ENCODE measurements around the gene DAB2IP.

Gene DAB2IP

GRCh38 chr9:121700832-121701419 lies 49.5 kb downstream of the DAB2IP start:
- peak overlapping the region; percentile 40 for H3K27ac ChIP-seq (ENCODE audit: low read depth, low read length)
- H3K4me3 ChIP-seq (ENCODE audit: low read depth in 1 of 2, low read length in 2 of 2), result peak overlapping the region in 1 of 2 donors; percentile 53
- H3K36me3 ChIP-seq (ENCODE audit: insufficient read depth, low read length), result peaks cover 2% of the 10 kb centered on the region
- H3K27me3 ChIP-seq (ENCODE audit: control insufficient read depth in 1 of 2, insufficient read depth in 2 of 2, low read length in 2 of 2), result no peaks in the 10 kb centered on the region
- H3K4me1 ChIP-seq (ENCODE audit: insufficient read depth, low read length), result peaks cover 20% of the 10 kb centered on the region
- H3K9me3 ChIP-seq (ENCODE audit: low read length), result no peaks in the 10 kb centered on the region
- no peak overlapping the region for H3K9ac ChIP-seq (ENCODE audit: low read length)

- peaks cover 20% of the 10 kb centered on the region for H3K4me1 ChIP-seq (ENCODE audit: insufficient read depth, low read length)
- H3K4me3 ChIP-seq (ENCODE audit: low read depth in 1 of 2, low read length in 2 of 2), result no peak overlapping the region
- H3K9ac ChIP-seq (ENCODE audit: low read length), result no peak overlapping the region
- no peaks in the 10 kb centered on the region for H3K9me3 ChIP-seq (ENCODE audit: low read length)
- H3K27me3 ChIP-seq (ENCODE audit: control insufficient read depth in 1 of 2, insufficient read depth in 2 of 2, low read length in 2 of 2), result no peaks in the 10 kb centered on the region
- no peak overlapping the region for H3K27ac ChIP-seq (ENCODE audit: low read depth, low read length)
- H3K36me3 ChIP-seq (ENCODE audit: insufficient read depth, low read length), result peaks cover 3% of the 10 kb centered on the region
Measured at GRCh38 chr9:121701736-121702261, 50.4 kb downstream of the DAB2IP start.

- H3K4me1 ChIP-seq (ENCODE audit: insufficient read depth, low read length), result peaks cover 34% of the 10 kb centered on the region
- no peak overlapping the region for H3K27ac ChIP-seq (ENCODE audit: low read depth, low read length)
- H3K27me3 ChIP-seq (ENCODE audit: control insufficient read depth in 1 of 2, insufficient read depth in 2 of 2, low read length in 2 of 2), result no peaks in the 10 kb centered on the region
- H3K9me3 ChIP-seq (ENCODE audit: low read length), result no peaks in the 10 kb centered on the region
- H3K36me3 ChIP-seq (ENCODE audit: insufficient read depth, low read length), result peaks cover 4% of the 10 kb centered on the region
- H3K9ac ChIP-seq (ENCODE audit: low read length), result no peak overlapping the region
- H3K4me3 ChIP-seq (ENCODE audit: low read depth in 1 of 2, low read length in 2 of 2), result no peak overlapping the region
Measured at GRCh38 chr9:121703014-121703734, 51.7 kb downstream of the DAB2IP start.

GRCh38 chr9:121704281-121704680 lies 52.8 kb downstream of the DAB2IP start:
- Histone ChIP-seq H3K9ac (ENCODE audit: low read length) (no peak overlapping the region), H3K27ac (ENCODE audit: low read depth, low read length) (no peak overlapping the region)

GRCh38 chr9:121706149-121706750 lies 54.8 kb downstream of the DAB2IP start:
- no peaks in the 10 kb centered on the region for H3K27me3 ChIP-seq (ENCODE audit: control insufficient read depth in 1 of 2, insufficient read depth in 2 of 2, low read length in 2 of 2)
- no peak overlapping the region for H3K9ac ChIP-seq (ENCODE audit: low read length)
- H3K4me1 ChIP-seq (ENCODE audit: insufficient read depth, low read length), result peaks cover 46% of the 10 kb centered on the region
- peaks cover 10% of the 10 kb centered on the region for H3K36me3 ChIP-seq (ENCODE audit: insufficient read depth, low read length)
- H3K4me3 ChIP-seq (ENCODE audit: low read depth in 1 of 2, low read length in 2 of 2), result no peak overlapping the region
- H3K9me3 ChIP-seq (ENCODE audit: low read length), result no peaks in the 10 kb centered on the region
- H3K27ac ChIP-seq (ENCODE audit: low read depth, low read length), result no peak overlapping the region

More at GRCh38 chr9:121704281-121704680, 52.8 kb downstream of the DAB2IP start:
- H3K36me3 ChIP-seq (ENCODE audit: insufficient read depth, low read length), result peaks cover 7% of the 10 kb centered on the region
- peaks cover 45% of the 10 kb centered on the region for H3K4me1 ChIP-seq (ENCODE audit: insufficient read depth, low read length)
- no peak overlapping the region for H3K4me3 ChIP-seq (ENCODE audit: low read depth in 1 of 2, low read length in 2 of 2)
- no peaks in the 10 kb centered on the region for H3K9me3 ChIP-seq (ENCODE audit: low read length)
- H3K27me3 ChIP-seq (ENCODE audit: control insufficient read depth in 1 of 2, insufficient read depth in 2 of 2, low read length in 2 of 2), result no peaks in the 10 kb centered on the region

GRCh38 chr9:121707477-121708424 lies 56.3 kb downstream of the DAB2IP start:
- Histone ChIP-seq H3K36me3 (ENCODE audit: insufficient read depth, low read length) (peaks cover 13% of the 10 kb centered on the region), H3K4me3 (ENCODE audit: low read depth in 1 of 2, low read length in 2 of 2) (no peak overlapping the region), H3K27ac (ENCODE audit: low read depth, low read length) (no peak overlapping the region), H3K9me3 (ENCODE audit: low read length) (no peaks in the 10 kb centered on the region), H3K4me1 (ENCODE audit: insufficient read depth, low read length) (peaks cover 44% of the 10 kb centered on the region), H3K9ac (ENCODE audit: low read length) (no peak overlapping the region), H3K27me3 (ENCODE audit: control insufficient read depth in 1 of 2, insufficient read depth in 2 of 2, low read length in 2 of 2) (no peaks in the 10 kb centered on the region)

- no peaks in the 10 kb centered on the region for H3K9me3 ChIP-seq (ENCODE audit: low read length)
- H3K27ac ChIP-seq (ENCODE audit: low read depth, low read length), result no peak overlapping the region
Measured at GRCh38 chr9:121708768-121709488, 57.5 kb downstream of the DAB2IP start.

GRCh38 chr9:121709798-121710197 lies 58.4 kb downstream of the DAB2IP start:
- Histone ChIP-seq H3K9ac (ENCODE audit: low read length) (no peak overlapping the region), H3K27me3 (ENCODE audit: control insufficient read depth in 1 of 2, insufficient read depth in 2 of 2, low read length in 2 of 2) (no peaks in the 10 kb centered on the region), H3K27ac (ENCODE audit: low read depth, low read length) (peak overlapping the region; percentile 52), H3K4me1 (ENCODE audit: insufficient read depth, low read length) (peaks cover 44% of the 10 kb centered on the region), H3K9me3 (ENCODE audit: low read length) (no peaks in the 10 kb centered on the region), H3K36me3 (ENCODE audit: insufficient read depth, low read length) (peaks cover 13% of the 10 kb centered on the region), H3K4me3 (ENCODE audit: low read depth in 1 of 2, low read length in 2 of 2) (no peak overlapping the region)

More at GRCh38 chr9:121708768-121709488, 57.5 kb downstream of the DAB2IP start:
- Histone ChIP-seq H3K4me1 (ENCODE audit: insufficient read depth, low read length) (peaks cover 44% of the 10 kb centered on the region), H3K36me3 (ENCODE audit: insufficient read depth, low read length) (peaks cover 13% of the 10 kb centered on the region), H3K4me3 (ENCODE audit: low read depth in 1 of 2, low read length in 2 of 2) (no peak overlapping the region), H3K9ac (ENCODE audit: low read length) (no peak overlapping the region), H3K27me3 (ENCODE audit: control insufficient read depth in 1 of 2, insufficient read depth in 2 of 2, low read length in 2 of 2) (no peaks in the 10 kb centered on the region)

- Histone ChIP-seq H3K9ac (ENCODE audit: low read length) (no peak overlapping the region), H3K36me3 (ENCODE audit: insufficient read depth, low read length) (peaks cover 9% of the 10 kb centered on the region), H3K9me3 (ENCODE audit: low read length) (no peaks in the 10 kb centered on the region), H3K27ac (ENCODE audit: low read depth, low read length) (no peak overlapping the region), H3K27me3 (ENCODE audit: control insufficient read depth in 1 of 2, insufficient read depth in 2 of 2, low read length in 2 of 2) (no peaks in the 10 kb centered on the region), H3K4me1 (ENCODE audit: insufficient read depth, low read length) (peaks cover 48% of the 10 kb centered on the region), H3K4me3 (ENCODE audit: low read depth in 1 of 2, low read length in 2 of 2) (no peak overlapping the region)
Measured at GRCh38 chr9:121711281-121711680, 59.8 kb downstream of the DAB2IP start.

GRCh38 chr9:121711797-121712196 lies 60.4 kb downstream of the DAB2IP start:
- H3K27ac ChIP-seq (ENCODE audit: low read depth, low read length), result no peak overlapping the region
- peaks cover 9% of the 10 kb centered on the region for H3K36me3 ChIP-seq (ENCODE audit: insufficient read depth, low read length)
- no peaks in the 10 kb centered on the region for H3K9me3 ChIP-seq (ENCODE audit: low read length)
- H3K27me3 ChIP-seq (ENCODE audit: control insufficient read depth in 1 of 2, insufficient read depth in 2 of 2, low read length in 2 of 2), result no peaks in the 10 kb centered on the region
- H3K4me3 ChIP-seq (ENCODE audit: low read depth in 1 of 2, low read length in 2 of 2), result no peak overlapping the region
- H3K4me1 ChIP-seq (ENCODE audit: insufficient read depth, low read length), result peaks cover 54% of the 10 kb centered on the region
- no peak overlapping the region for H3K9ac ChIP-seq (ENCODE audit: low read length)

Measured in muscle layer of colon (tissue), 2 donors.